Heart right ventricle (tissue), 16 donors: ENCODE results near the gene ATRNL1. TPM values are rescaled to one million over a fixed set of nuclear protein-coding genes. Genes with fewer than 3 reads are reported as not detected.

Experiments used
- ATAC-seq, 8 donors: fragments of 200-7000 bp; cut with Tn5 transposase; one replicate each; pipeline ENCODE4 v1.9.1; 2020; ENCODE audit warnings: mild to moderate bottlenecking in 8 of 8, moderate library complexity in 8 of 8, moderate number of reproducible peaks in 1 of 8
- DNase-seq, 2 donors: peaks; one replicate each; pipeline ENCODE4 v3.0.0-alpha.2; 2020
- H3K27ac ChIP-seq, 10 donors: fragments of 200-600 bp; sonication (generic) in 2 of 10; one replicate each; pipeline versions ENCODE4 v1.5.0 to v1.8.0; 2020 to 2022; ENCODE audit warnings: mild to moderate bottlenecking in 3 of 10
- H3K27me3 ChIP-seq, 7 donors: fragments of 200-600 bp; one replicate each; pipeline ENCODE4 v1.8.0; 2021 to 2022; ENCODE audit warnings: mild to moderate bottlenecking in 2 of 7
- H3K36me3 ChIP-seq, 9 donors: fragments of 200-600 bp; sonication (generic) in 1 of 9; one replicate each; pipeline versions ENCODE4 v1.5.0 to v1.8.0; 2020 to 2022; ENCODE audit warnings: mild to moderate bottlenecking in 2 of 9
- H3K4me1 ChIP-seq, 9 donors: fragments of 200-600 bp; sonication (generic) in 1 of 9; one replicate each; pipeline versions ENCODE4 v1.5.0 to v1.8.0; 2020 to 2022; ENCODE audit warnings: mild to moderate bottlenecking in 4 of 9
- H3K4me3 ChIP-seq, 10 donors: fragments of 200-600 bp; sonication (generic) in 2 of 10; one replicate each; pipeline versions ENCODE4 v1.5.0 to v1.8.0; 2020 to 2022; ENCODE audit warnings: mild to moderate bottlenecking in 7 of 10, moderate library complexity in 2 of 10
- H3K9me3 ChIP-seq, 11 donors: fragments of 200-600 bp in 10 of 11; sonication (generic) in 2 of 11; one replicate each; pipeline versions ENCODE4 v1.5.0 to v1.8.0; 2013 to 2022; ENCODE audit warnings: mild to moderate bottlenecking in 2 of 11, control low read depth in 1 of 11, moderate library complexity in 1 of 11
- CTCF ChIP-seq, 9 donors: fragments of 200-600 bp; sonication (generic) in 2 of 9; IDR thresholded peaks; one replicate each; pipeline versions ENCODE4 v1.5.0 to v1.8.0; 2021 to 2022; ENCODE audit warnings: antibody characterized with exemption in 9 of 9, mild to moderate bottlenecking in 5 of 9, moderate library complexity in 1 of 9
- WGBS, 2 donors: extraction: QIAGEN DNeasy Blood & Tissue Kit; methylation state at CpG; one replicate each; pipeline ENCODE4 v1.1.7; 2013; ENCODE audit warnings: inconsistent platforms in 1 of 2; 5-methylcytosine and 5-hydroxymethylcytosine counted together
- intact Hi-C, 10 donors: fragments of 100-400 bp; cut with DNase I; formaldehyde crosslinking; loops; one replicate each; pipeline versions ENCODE4 v1.11.1 to v1.14.2; 2022
- polyA plus RNA-seq, 2 donors: library from polyadenylated mRNA; stranded (reverse); fragments of 200-250 nt; gene quantifications; one replicate each; pipeline ENCODE4 v1.2.3, GENCODE V29; 2013
- total RNA-seq, 10 donors: library from RNA; stranded (reverse); fragmentation: NEBNext Ultra II Directional in 3 of 10; extraction: Animal tissue kit (Norgen Biotek cat#: 25700) in 3 of 10; gene quantifications; one replicate each; pipeline versions ENCODE4 v1.2.1 to v1.2.4, GENCODE V29; 2021 to 2023
- donor health status: Arrhythmogenic right ventricular cardiomyopathy.
- donor health status: ischemic (EF 13 %, LVEDD 7.1; RV severe dilation, severe dysfunction).
- donor health status: healthy with polysubstance abuse.
- donor health status: DM: no; HTN: yes; CAD: no.
- donor health status: DM: no; HTN: no; CAD: no.
- donor health status: ischemic (EF 25% LVEDD 6.9; RV normal size, moderate dysfunction).
- donor health status: ischemic (EF 25% LVEDD 5.7; RV mildly dilated, moderate dysfunction).
- donor health status: healthy.
- donor health status: DM: yes; HTN: yes; CAD: no.
- donor health status: Ischemic cardiomyopathy.
- donor health status: ischemic (EF 35%, LVEDD 5.7; RV mildly dilated, moderate dysfunction).
- donor health status: nonischemic (EF 11% LVEDD 7.7; RV severe dilation, severe dysfunction).
- donor health status: DM: yes; HTN: yes; CAD: no.
- donor health status: PGD.
- donor health status: ischemic (EF 29% LVEDD 5.4; RV normal size, mild dysfunction).
- donor health status: nonischemic (EF 23%, LVEDD 6.1; RV moderate dilation, normal function).

The ATRNL1 gene
- total and polyA plus RNA-seq, 12 donors: 0.06 to 22.4 (median 8.1) TPM; not detected in 1

GRCh38 chr10:115045499-115045898 is 47.7 kb upstream of the ATRNL1 start:
- no peaks in the 10 kb centered on the region for H3K27me3 ChIP-seq
- no peak for ATAC-seq
- WGBS, 2 donors: 74 to 83% methylated on average over 1 of the region's 1 CpG

GRCh38 chr10:115046686-115047236 is 46.4 kb upstream of the ATRNL1 start:
- Histone ChIP-seq H3K27me3 (no peaks in the 10 kb centered on the region), H3K4me1 (no peaks in the 10 kb centered on the region), H3K27ac (no peak overlapping the region), H3K9me3 (no peaks in the 10 kb centered on the region), H3K36me3 (no peaks in the 10 kb centered on the region), H3K4me3 (no peak overlapping the region)
- 78 to 94% methylated on average over 1 of the region's 1 CpG for WGBS, 2 donors
- ATAC-seq: no peak
- no peak for DNase-seq
- intact Hi-C loops: no loop called here
- no peak for TF ChIP-seq CTCF (IDR thresholded peaks at IDR 0.05)

More at GRCh38 chr10:115045499-115045898, 47.7 kb upstream of the ATRNL1 start:
- Histone ChIP-seq H3K4me1 (no peaks in the 10 kb centered on the region), H3K36me3 (no peaks in the 10 kb centered on the region), H3K9me3 (no peaks in the 10 kb centered on the region), H3K27ac (no peak overlapping the region), H3K4me3 (no peak overlapping the region)
- DNase-seq: no peak
- intact Hi-C loops: no loop called here
- no peak for TF ChIP-seq CTCF (IDR thresholded peaks at IDR 0.05)

GRCh38 chr10:115047705-115048104 is 45.5 kb upstream of the ATRNL1 start:
- no peak for TF ChIP-seq CTCF (IDR thresholded peaks at IDR 0.05)
- ATAC-seq: no peak
- intact Hi-C loops: no loop called here

GRCh38 chr10:115049318-115049717 is 43.8 kb upstream of the ATRNL1 start:
- WGBS, 2 donors: 65% methylated on average over 6 of the region's 6 CpGs
- Histone ChIP-seq H3K27me3 (no peaks in the 10 kb centered on the region), H3K4me3 (no peak overlapping the region), H3K4me1 (peaks cover 0 to 10% (median 0%) of the 10 kb centered on the region in 9 donors), H3K9me3 (no peaks in the 10 kb centered on the region), H3K27ac (no peak overlapping the region), H3K36me3 (no peaks in the 10 kb centered on the region)
- TF ChIP-seq CTCF (IDR thresholded peaks at IDR 0.05): no peak
- ATAC-seq: no peak
- intact Hi-C loops: no loop called here
- no peak for DNase-seq

More at GRCh38 chr10:115047705-115048104, 45.5 kb upstream of the ATRNL1 start:
- DNase-seq: no peak
- Histone ChIP-seq H3K4me3 (no peak overlapping the region), H3K27me3 (no peaks in the 10 kb centered on the region), H3K36me3 (no peaks in the 10 kb centered on the region), H3K27ac (no peak overlapping the region), H3K9me3 (no peaks in the 10 kb centered on the region), H3K4me1 (peaks cover 0 to 8% (median 0%) of the 10 kb centered on the region in 9 donors)
